HL-60 (cell line): ENCODE data around the gene TGFB3.

ENCODE experiments used
- POLR2AphosphoS5 ChIP-seq: IDR thresholded peaks from 2 replicates; pipeline ENCODE4 v1.6.1; 2012; ENCODE audit warnings: low read depth
- TF ChIP-seq, protein P1 (sequence below): IDR thresholded peaks from one replicate; pipeline ENCODE4 v1.5.1; 2011; ENCODE audit warnings: low read length, control low read depth, inconsistent platforms; ENCODE audit not compliant: insufficient read depth
- TF ChIP-seq, protein P2 (sequence below): IDR thresholded peaks from 2 replicates; pipeline ENCODE4 v1.6.1; 2012; ENCODE audit warnings: low read depth; ENCODE audit not compliant: insufficient replicate concordance

DNA sequence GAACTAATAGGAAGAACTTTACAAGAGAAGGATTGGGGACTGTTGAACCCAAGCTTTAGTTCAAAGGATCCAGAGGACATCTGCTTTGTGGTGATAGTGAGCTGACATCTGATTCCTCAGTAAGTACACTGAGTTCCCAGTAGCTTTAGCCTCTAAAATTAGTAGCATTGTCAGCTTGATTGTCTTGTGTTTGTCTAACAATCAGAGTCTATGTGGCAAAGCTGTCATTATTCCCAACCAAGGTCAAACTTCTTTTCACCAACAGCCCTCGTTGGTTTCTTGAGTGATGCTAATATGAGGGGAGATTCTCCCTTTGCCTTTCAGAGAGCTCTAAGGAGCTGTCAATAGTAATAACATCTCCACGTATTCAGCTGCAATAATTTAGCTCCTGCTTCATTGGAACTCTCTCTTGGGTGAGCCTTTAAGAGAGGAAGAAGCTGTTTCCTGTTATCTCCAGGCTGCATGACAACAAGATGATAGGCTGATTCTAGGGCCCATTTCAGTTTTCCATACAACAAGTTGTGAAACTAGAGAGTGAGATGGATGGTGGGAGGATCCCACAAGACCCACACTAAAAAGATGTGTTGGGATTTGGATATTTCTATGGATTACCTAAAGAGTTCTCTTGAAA is 46.7 kb downstream of the TGFB3 start:
- TF ChIP-seq, protein P1, sequence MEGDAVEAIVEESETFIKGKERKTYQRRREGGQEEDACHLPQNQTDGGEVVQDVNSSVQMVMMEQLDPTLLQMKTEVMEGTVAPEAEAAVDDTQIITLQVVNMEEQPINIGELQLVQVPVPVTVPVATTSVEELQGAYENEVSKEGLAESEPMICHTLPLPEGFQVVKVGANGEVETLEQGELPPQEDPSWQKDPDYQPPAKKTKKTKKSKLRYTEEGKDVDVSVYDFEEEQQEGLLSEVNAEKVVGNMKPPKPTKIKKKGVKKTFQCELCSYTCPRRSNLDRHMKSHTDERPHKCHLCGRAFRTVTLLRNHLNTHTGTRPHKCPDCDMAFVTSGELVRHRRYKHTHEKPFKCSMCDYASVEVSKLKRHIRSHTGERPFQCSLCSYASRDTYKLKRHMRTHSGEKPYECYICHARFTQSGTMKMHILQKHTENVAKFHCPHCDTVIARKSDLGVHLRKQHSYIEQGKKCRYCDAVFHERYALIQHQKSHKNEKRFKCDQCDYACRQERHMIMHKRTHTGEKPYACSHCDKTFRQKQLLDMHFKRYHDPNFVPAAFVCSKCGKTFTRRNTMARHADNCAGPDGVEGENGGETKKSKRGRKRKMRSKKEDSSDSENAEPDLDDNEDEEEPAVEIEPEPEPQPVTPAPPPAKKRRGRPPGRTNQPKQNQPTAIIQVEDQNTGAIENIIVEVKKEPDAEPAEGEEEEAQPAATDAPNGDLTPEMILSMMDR: no peak
- TF ChIP-seq POLR2AphosphoS5: no peak
- TF ChIP-seq, protein P2, sequence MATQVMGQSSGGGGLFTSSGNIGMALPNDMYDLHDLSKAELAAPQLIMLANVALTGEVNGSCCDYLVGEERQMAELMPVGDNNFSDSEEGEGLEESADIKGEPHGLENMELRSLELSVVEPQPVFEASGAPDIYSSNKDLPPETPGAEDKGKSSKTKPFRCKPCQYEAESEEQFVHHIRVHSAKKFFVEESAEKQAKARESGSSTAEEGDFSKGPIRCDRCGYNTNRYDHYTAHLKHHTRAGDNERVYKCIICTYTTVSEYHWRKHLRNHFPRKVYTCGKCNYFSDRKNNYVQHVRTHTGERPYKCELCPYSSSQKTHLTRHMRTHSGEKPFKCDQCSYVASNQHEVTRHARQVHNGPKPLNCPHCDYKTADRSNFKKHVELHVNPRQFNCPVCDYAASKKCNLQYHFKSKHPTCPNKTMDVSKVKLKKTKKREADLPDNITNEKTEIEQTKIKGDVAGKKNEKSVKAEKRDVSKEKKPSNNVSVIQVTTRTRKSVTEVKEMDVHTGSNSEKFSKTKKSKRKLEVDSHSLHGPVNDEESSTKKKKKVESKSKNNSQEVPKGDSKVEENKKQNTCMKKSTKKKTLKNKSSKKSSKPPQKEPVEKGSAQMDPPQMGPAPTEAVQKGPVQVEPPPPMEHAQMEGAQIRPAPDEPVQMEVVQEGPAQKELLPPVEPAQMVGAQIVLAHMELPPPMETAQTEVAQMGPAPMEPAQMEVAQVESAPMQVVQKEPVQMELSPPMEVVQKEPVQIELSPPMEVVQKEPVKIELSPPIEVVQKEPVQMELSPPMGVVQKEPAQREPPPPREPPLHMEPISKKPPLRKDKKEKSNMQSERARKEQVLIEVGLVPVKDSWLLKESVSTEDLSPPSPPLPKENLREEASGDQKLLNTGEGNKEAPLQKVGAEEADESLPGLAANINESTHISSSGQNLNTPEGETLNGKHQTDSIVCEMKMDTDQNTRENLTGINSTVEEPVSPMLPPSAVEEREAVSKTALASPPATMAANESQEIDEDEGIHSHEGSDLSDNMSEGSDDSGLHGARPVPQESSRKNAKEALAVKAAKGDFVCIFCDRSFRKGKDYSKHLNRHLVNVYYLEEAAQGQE: no peak
